ENCODE data around the gene CSRNP2.
"Not testable (repeated sequence)": the region's sequence is repeated elsewhere in the genome, so short reads cannot be mapped to it uniquely, and the experiment has no call there.

The CSRNP2 gene

DNA sequence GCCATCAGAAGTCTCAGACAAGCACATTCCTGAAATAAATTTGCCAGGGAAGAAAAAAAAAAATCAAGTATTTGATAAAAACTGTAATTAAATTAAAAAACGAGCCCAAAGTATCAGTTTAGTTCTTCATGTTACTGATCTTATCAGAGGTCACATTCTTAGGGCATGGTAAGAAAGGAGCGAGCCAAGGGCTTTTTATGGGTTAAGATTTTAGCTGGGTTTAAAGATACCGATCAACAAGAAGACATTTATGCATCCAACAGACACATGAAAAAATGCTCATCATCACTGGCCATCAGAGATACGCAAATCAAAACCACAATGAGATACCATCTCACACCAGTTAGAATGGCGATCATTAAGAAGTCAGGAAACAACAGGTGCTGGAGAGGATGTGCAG lies 5.0 kb downstream of the CSRNP2 start:
- DNase-seq (ENCODE audit: low spot score), result not testable (repeated sequence)

DNA sequence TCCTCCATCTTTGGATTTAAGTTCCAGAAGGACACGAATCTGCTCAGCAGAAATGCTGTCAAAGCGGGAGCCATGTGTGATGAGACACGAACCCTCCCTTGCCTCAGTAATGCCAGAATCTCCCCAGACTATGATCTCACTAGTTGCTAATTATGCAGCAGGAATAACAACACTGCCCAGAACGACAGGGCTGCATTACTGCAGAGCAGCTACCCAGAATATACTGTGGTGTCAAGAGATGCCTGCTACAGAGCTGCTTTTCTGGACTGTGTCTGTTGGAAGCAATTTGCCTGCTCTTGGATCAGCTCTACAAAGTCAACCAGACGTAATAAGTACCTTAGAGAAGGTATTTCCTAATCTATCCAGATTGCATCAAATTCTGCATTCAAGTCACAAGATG lies 5.5 kb downstream of the CSRNP2 start:
- peak; percentile 53 for DNase-seq (ENCODE audit: low spot score)

DNA sequence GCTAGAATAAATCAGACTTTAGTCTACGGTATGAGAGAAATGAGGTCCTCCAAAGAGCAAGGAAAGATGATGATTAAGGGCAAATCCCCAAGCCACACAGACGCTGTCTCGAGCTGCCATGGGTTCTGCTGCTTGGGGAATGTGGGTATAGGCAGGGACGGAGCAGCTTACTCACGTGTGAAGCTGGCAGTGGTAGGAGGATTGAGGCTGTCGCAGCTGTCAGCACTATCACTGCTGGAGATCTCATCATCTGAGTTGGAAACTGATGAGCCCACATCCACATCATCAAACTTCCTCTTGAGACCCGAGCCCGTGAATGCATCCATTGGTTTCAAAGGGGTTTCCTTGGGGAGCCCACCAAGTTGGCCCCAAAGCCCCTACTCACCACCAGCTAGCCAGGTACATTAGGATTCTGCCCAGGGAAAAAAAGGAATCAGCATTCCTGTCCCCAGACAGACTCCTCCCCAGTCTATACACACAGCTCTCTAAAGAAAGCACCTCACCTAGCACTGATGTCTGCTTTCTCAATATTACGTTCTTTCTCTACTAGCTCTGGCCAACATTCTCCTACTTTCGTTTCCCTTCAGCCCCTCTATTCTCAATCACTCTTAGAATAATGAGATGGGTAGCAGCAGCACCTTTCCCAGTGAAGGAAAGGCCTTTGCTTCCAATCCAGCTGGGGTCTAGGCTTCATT lies 7.0 kb downstream of the CSRNP2 start:
- no peak for DNase-seq (ENCODE audit: low spot score)

DNA sequence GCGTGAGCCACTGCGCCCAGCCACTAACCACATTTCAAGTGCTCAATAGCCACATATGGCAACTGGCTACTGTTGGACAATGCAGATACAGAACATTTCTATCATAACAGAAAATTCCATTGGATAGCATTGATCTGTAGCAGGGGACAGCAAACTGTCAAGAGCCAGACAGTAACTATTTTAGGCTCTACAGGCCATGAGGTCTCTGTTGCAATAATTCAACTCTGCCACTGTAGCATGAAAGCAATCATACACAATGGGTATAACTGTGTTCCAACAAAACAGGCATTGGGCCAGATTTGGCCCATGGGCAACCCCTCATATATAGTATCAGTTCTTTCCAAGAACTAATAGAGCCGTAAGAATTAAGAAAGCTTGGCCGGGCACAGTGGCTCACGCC lies 8.0 kb downstream of the CSRNP2 start:
- DNase-seq (ENCODE audit: low spot score), result no peak

DNA sequence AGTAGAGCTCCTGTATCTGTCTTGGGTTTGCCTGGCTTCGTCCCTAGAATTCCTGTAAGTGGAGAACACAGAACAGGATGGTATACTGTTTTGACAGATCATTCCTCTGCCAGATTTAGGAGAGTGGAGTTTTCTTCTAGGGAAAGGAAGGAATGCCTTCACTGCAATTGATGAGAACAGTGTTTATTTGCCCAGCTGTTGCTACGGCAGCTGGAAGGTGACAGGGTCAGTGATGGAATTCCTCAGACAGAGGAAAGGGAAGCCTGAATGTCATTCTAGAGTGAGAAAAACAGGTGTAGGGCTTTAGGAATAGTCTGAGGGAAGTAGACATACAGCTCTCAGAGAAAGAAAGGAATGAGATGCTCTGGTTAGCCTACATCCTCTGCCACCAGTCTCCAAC lies 11.7 kb downstream of the CSRNP2 start:
- no peak for DNase-seq (ENCODE audit: low spot score)

- DNase-seq (ENCODE audit: low spot score), result no peak
These were observed 13.4 kb downstream of the CSRNP2 start for GRCh38 chr12:51070004-51070403.

GRCh38 chr12:51067771-51068170 lies 15.6 kb downstream of the CSRNP2 start:
- no peak for DNase-seq (ENCODE audit: low spot score)

GRCh38 chr12:51067229-51067628 lies 16.2 kb downstream of the CSRNP2 start:
- DNase-seq (ENCODE audit: low spot score), result no peak

DNA sequence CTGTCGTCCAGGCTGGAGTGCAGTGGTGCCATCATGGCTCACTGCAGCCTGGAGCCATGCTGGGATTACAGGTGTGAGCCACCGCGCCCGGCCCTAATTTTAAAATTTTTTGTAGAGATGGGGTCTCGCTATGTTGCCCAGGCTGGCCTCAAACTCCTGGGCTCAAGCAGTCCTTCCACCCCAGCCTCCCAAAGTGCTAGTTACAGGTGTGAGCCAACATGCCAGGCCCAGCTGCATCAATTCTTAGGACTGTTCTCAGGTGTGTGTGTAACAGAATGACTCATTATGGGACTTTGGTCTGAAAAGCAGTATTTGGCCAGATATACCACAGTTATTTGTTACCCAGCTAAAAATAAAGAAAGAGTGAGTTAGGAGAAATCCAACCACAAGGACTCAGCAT lies 17.9 kb downstream of the CSRNP2 start:
- DNase-seq (ENCODE audit: low spot score), result no peak

DNA sequence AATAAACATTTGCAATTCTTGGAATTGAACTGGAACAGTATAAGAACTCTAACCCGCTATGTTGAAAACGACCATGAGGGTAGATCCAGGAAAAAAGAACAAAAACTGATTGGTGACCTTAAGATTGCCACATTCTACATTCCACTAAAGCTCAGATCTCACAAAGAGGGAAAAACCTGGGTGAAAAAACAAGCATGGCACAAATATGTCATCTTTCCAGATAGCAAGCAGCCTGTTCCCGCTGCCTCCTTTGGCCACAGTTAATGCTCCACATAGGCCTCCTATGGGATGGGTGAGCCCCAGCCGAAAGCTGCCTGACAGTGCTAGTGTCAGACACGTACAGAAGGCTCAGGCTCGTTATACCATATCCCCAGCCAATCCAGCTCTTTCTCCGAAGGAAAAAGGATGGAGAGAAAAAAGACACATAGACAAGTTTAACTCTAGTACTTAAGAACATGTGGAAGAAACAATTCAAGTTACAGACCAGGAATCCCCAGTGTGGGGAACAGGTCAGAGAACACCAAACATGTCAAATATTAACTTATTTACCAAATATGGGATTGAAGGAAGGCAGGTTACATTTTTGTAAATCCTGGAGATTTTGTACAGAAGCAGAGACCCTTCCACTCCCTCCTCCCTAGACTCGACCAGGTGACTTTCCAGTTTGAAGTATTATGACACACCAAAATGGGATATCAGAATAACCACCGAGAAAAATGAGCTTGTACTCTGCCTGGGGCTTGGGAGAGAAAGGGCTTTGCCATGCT lies 20.6 kb downstream of the CSRNP2 start:
- no peak for DNase-seq (ENCODE audit: low spot score)

DNA sequence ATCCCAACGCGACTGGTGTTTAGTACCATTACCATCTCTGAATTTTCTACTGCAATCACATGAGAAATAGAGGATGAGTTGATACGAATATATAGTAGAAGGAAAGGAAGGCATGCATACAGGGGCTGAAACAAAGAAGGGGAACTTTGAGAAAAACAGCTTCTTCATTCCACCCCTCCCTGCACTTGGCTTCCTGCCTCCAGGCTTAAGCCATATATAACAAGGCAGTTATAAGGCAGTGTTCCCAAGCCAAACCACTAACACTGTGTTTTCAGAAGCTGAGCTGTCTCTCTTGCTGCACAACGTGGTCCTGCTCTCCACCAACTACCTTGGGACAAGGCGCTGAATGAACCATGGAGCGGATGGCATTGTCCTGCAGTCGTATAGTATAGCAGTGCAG lies 24.3 kb downstream of the CSRNP2 start:
- DNase-seq (ENCODE audit: low spot score), result no peak

DNA sequence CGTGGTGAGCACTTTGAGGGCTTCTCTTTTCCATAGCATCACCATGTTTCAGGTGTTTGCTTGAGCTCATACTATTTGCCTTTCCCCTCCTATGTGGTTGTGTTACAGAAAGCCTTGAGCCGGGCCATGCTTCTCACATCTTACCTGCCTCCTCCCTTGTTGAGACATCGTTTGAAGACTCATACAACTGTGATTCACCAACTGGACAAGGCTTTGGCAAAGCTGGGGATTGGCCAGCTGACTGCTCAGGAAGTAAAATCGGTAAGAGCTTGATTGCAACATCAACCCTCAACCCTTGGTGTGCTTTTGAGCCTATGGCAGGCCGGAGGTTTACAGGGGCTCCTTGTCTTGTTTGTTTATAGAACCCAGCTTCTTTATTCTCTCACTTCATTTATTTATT lies 27.2 kb downstream of the CSRNP2 start:
- DNase-seq (ENCODE audit: low spot score), result no peak

- no peak for DNase-seq (ENCODE audit: low spot score)
These were observed 28.3 kb downstream of the CSRNP2 start for GRCh38 chr12:51055060-51055459.

DNA sequence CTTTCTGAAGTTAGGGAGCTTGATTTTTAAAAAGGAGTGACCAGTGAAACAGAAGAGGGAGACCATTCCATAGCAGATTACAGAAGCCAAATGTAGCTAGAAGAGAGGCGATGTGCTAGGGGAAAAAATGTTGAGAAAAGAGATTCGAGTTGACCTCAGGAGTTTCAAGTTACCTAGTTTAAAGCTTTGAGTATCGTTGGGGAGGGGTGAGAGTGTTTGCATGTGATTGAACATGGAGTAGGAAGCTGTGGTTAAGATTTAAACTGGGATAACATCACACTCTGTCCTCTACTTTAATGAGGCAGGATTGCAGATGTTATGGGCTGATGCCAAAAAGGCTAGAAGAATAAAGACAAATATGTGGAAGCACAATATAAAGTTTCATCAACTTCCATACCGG lies 31.6 kb downstream of the CSRNP2 start:
- no peak for DNase-seq (ENCODE audit: low spot score)

GRCh38 chr12:51049525-51049924 lies 33.9 kb downstream of the CSRNP2 start:
- no peak for DNase-seq (ENCODE audit: low spot score)

DNA sequence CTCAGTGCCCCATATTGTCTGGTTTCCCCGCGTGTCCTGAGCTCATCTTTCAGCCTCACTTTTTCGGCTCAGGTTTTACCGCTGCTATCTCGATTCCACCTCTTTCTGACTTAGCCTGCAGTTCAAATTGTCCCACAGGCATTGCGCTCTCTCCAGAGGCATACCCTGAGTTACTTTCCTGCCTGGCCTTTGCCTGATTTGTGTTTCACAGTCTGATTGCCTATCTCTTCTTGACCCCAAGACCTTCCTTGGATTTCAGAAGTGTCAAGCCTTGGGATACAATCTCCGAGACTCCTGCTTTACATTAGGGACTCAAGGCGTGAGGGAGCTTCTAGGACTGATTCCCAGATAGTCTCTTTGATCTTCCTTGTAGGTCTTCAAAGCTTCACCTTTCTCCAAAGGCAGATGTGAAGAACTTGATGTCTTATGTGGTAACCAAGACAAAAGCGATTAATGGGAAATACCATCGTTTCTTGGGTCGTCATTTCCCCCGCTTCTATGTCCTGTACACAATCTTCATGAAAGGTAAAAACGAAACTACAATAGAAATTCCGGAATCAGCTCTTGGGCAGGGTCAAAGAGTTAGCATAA lies 34.6 kb downstream of the CSRNP2 start:
- no peak for DNase-seq (ENCODE audit: low spot score)

DNA sequence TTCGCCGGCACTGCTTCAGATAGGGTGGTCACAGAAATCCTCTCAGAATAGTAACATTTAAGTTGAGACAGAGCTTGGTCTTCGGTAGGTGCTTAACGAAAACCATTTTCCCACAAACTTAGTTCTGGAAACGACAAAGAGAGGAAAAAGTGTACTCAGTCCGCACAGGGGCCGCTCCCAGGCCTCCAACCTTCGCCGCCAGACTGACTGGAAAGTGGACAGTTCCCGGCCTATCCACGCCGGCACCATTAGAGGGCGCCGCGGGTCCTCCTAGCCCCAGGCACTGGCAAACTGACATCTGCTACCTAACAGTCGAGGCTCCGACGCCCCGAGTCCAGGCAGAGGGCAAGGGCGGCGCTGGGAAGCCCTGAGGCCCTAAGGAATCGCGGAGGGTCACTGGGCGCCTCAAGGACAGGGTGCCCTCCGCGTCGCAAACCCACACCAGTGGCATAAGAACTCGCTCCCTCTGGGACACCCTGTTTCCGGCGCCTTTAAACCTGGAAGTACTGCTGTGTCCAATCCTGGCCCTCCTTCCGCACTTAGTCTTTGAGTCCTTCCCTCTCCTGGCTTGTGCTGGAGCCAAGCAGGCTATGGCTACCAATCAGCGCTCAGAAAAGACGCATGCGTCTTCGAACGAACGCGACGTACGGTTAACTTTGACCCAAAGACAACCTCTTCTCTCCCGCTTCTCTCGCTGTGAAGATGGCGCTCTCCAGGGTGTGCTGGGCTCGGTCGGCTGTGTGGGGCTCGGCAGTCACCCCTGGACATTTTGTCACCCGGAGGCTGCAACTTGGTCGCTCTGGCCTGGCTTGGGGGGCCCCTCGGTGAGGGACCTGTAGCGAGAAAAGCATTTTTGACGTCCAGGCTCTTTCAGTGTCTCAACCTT lies 35.5 kb downstream of the CSRNP2 start, which contains the start of gene LETMD1:
Gene LETMD1, plus strand, starts transcription at position 673 of the 886 bp plus-strand sequence. Its CDS starts 30 bp downstream, at position 703.
- peak; percentile 93 for DNase-seq (ENCODE audit: low spot score)

GRCh38 chr12:51036279-51036678 lies 47.1 kb downstream of the CSRNP2 start:
- no peak for DNase-seq (ENCODE audit: low spot score)

GRCh38 chr12:51033457-51034089 lies 49.8 kb downstream of the CSRNP2 start:
- no peak for DNase-seq (ENCODE audit: low spot score)

GRCh38 chr12:51033048-51033447 lies 50.3 kb downstream of the CSRNP2 start:
- no peak for DNase-seq (ENCODE audit: low spot score)

DNA sequence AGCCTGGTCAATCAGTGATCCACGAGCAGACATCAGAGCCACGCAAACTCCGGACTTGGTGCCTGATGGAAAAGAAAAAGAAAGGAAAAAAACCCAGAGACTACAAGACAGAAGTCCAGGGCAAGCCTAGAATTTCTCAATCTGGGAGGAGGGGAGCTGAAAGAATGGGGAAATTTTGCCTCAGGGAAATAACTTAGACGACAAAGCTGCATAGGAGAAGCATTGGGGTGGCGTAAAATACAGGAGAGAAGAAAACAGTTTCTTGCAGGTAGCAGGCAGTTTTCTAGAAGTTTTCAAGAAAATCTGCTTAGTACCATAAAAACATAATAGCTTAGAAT lies 54.6 kb downstream of the CSRNP2 start:
- DNase-seq (ENCODE audit: low spot score), result no peak

Data from AG08396 (cell line).